Activated CD8-positive, alpha-beta memory T cell treated with anti-CD3 and anti-CD28 coated beads, Interleukin-2, amount 50 U/mL, for 1 hour (primary cell): ENCODE results near the gene FBXL16.
A peak's percentile ranks its signal among the peaks of the same experiment; 100 is the strongest.
"Not testable (repeated sequence)": the region's sequence is repeated elsewhere in the genome, so short reads cannot be mapped to it uniquely, and the experiment has no call there.

Experiments used
- DNase-seq: peaks from one replicate; pipeline ENCODE4 v3.0.0-alpha.2; 2020; ENCODE audit errors: extremely low read depth

FBXL16 gene

DNA sequence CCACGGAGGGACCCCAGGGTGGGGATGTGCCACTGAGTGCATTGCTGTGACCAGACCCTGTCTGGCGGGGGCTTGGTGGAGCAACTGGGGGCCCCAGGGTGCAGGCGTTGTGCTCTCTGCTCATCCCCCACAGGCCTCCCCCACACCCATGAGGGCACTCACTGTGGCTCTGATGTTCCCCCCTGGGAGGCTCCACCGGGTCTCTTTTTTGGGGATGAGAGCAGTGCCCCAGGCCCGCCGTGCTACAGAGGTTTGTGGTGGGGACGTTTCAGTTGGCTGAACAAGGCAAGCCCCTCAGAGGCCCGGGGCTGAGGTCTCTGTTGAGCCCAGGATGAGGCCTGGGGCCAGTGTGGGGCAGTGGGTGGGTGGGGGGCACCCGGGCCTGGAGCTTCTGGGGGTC is 18.1 kb upstream of the FBXL16 start:
- no peak for DNase-seq

DNA sequence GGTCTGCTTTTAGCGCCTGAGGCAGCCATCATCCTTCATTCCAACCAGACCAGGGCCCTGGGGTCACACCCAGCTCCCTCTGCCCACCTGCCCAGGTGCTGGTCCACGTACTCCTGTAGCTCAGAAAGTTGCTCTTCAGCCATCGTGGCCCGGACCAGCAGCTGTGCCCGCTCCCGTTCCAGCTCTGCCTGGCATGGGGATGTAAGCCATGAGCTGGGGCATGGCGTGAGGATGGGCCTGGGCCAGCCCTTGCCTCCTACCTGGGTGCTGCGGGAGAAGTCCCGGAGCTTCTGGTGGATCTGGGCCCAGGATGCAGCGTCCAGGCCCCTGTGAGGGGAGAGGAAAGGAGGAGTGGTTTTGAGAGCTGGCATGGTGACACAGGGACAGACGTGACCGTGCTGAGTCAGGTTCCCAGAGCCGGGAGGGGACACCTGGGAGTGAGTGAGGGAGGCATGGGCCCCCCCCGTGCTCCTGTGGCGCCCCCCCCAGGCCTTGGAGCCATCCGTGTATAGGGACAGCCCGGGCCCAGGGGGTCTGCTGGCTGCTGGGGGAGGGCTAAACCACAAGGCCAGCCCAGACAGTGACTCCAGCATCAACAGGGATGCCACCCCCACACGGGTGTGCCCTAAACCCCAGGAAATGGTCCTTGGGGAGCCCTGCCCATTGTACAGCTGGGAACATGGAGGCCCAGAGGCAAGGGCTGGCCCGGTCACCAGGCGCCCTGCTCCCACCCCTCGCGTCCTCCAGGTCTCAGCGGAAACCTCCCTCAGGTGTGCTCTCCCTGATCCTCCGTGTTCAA is 17.4 kb upstream of the FBXL16 start:
- DNase-seq = no peak

DNA sequence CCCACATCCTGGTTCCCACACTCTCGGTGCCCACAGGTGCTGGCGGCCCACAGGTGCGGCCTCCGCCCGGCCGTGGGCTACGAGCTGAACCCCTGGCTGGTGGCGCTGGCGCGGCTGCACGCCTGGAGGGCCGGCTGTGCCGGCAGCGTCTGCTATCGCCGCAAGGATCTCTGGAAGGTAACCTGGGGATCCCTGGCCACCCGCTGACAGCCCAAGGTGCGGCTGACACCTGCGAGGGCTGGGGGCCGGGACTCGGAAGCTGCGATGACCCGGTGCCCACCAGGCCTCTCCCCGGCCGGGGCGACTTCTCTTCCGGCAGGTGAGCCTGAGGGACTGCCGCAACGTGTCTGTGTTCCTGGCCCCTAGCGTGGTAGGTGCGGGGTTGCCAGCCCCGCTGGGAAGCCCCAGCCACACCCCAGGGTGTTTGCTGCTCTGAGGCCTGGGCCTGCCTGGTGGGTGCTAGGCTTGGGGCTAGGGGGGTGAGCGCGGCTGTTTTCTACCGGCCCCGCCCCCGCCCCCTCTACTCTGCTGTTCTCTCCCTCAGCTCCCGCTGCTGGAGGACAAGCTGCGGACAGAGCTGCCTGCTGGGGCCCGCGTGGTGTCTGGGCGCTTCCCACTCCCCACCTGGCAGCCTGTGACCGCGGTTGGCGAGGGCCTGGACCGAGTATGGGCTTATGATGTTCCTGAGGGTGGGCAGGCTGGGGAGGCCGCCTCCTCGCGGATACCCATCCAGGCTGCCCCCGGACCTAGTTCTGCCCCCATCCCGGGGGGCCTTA is 16.4 kb upstream of the FBXL16 start:
- DNase-seq = no peak

DNA sequence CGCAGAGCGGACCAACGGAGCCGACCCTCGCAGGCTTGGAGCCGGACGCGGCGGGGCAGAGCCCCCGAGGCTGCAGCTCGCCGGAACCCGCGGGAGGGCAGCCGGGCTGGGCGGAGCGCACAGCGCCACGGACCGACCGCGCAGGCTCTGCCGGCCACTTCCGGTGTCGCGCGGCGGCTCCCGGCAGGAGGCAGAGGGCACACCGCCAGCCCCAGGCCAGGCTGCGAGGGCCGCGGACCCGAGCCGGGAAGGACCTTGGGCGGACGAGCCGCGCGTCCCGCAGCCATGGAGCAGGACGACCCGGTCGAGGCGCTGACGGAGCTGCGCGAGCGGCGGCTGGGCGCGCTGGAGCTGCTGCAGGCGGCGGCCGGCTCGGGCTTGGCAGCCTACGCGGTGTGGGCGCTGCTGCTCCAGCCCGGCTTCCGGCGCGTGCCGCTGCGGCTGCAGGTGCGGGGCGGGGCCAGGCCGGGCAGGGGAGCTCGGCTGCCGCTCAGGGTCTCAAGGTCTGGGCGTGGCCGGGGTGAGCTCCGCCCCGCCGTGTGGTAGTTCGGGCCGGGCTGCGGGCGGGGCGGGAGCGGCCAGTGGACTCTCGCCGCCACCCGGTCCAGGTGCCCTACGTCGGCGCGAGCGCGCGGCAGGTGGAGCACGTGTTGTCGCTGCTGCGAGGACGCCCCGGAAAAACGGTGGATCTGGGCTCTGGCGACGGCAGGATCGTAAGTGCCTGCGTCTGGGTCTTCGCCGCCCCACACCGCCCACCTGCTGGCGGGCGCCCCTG is 15.6 kb upstream of the FBXL16 start, which contains the start of gene ANTKMT:
Gene ANTKMT (plus strand): TSS at position 157 of the 775 bp plus-strand sequence. CDS start 129 bp downstream, at position 286.
- no peak for DNase-seq

DNA sequence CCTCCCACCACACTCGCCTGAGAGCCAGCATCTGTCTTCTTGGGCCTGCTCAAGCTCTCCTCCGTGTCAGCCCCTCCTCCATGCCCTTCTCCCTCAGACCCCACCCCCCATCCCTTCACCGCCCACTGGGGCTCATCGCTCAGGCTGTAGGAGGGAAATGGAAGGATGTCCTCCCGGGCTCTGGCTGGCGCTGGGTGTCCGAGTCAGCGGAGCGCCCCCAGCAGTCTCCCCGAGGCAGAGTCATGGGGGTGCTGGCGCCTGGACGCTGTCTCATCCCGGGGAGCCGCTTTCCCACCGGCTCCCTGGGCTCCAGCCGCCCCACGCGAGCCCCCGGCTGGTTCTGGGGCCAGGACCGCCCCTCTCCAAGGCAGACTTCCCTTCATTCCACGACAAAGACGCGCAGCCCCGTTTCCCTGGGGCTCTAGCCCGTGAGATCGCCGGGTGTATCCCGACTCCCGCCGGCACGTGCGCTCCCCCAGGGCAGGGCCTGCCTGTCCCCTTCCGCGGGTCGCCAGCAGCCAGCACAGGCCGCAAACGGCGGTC is 14.9 kb upstream of the FBXL16 start:
- DNase-seq = no peak

DNA sequence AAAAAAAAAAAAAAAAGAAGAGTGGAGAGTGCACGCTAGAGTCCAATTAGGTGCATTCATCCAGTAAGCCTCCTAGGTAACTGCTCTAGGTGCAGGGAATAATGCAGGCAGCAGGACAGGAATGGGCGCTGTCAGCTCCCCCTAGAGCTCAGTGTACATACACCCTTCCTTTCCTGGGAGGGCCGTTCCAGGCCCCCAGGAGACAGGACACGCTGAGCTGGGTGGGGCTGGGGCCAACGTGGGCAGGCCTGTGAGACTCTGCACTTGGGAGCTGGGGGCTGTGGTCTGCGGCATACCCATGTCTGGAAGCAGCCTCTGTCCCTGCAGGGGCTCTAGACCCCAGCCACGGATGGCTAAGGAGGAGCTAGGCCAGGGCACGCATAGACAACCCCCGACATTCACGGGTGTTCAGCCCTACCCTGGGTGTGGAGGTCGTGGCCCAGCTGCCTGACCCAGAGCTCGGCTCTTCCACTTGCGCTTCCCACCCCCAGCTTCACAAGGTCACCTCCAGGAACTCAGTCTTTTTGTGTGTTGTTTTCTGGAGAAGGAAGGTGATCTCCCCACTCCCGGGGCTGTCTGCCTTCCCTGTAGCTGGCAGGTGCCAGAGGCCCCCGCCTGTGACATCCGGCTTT is 14.3 kb upstream of the FBXL16 start:
- DNase-seq = no peak

DNA sequence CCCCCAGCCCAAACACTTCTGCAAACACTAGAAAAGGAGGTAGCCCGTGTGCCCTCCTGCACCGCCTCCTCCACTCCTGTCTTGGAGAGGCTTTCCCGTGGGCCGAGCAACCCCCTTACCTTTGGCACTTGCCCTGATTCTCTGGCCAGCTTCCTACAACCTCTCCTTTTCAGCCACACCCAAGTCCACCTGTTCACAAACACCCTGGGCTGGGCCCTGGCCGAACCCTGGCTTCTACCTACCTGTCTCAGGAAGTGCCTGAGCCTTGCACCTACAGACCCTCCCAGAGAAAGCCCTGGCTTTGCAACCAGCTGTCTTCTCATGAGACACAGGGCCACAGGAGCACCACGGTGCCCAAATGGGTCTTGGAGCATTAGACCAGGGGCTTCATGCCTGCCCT is 13.3 kb upstream of the FBXL16 start:
- no peak for DNase-seq

DNA sequence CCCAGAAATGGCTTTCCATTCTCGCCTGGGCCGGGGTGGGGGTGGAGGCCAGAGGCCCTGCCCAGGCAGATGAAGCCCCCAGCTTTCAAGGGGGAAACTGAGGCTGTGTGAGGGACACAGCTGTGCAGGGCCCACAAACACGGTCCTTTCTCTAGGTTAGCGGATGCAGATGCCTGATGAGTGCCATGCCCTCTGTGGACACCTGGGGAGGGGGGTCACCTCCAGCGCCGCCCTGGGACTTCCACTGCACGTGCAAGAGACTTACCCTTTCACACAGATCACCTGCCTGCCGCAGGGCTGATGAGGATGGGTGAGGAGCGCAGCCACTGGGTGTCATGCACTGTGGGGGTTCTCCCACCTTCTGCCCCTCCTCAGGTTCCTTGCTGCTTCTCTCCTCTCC is 12.8 kb upstream of the FBXL16 start:
- DNase-seq = no peak

- DNase-seq = no peak
These were observed 12.0 kb upstream of the FBXL16 start for GRCh38 chr16:717450-718245.

GRCh38 chr16:716768-717325 is 11.2 kb upstream of the FBXL16 start:
- DNase-seq = no peak

DNA sequence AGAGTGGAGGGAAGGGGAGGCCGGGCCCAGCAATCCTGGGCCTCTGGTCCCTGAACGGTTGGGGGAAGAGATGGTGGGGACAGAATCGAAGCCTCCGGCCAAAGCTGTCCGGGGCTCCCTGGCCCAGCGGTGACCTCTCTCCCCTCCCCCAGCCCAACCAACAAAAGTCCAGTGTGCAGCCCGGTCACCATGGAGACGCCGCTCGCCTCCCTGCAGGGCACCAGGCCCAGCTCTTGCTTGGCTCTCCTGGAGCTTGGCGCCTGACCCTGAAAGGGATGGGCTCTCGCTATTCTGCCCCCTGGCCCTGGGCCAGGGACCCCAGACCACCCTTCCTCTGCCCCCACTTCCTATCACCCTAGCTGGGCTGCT is 10.6 kb upstream of the FBXL16 start:
- DNase-seq = no peak

- no peak for DNase-seq
These were observed 10.0 kb upstream of the FBXL16 start for GRCh38 chr16:715477-716199.

- peak; percentile 65 for DNase-seq
These were observed 9.2 kb upstream of the FBXL16 start, which contains the start of gene METRN for GRCh38 chr16:714558-715476. Gene METRN, plus strand, starts transcription at chr16:715118. Its CDS starts 172 bp downstream, at chr16:715290.

- no peak for DNase-seq
These were observed 8.5 kb upstream of the FBXL16 start for GRCh38 chr16:714079-714478.

DNA sequence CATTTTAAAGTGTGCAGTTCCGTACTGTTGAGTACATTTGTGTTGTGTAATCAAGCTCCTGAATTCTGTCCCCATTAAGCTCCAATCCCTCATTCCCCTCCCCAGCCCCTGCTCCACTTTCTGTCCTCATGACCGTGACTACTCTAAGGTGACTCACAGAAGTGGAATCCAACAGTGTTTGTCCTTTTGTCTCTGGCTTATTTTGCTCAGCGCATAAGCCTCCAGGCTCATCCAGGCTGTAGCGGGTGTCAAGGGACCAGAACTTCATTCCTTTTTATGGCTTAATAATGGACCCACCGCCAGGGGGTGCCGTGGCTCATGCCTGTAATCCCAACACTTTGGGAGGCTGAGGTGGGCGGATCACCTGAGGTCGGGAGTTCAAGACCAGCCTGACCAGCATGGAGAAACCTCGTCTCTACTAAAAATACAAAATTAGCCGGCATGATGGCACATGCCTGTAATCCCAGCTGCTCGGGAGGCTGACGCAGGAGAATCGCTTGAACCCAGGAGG is 7.2 kb upstream of the FBXL16 start:
- not testable (repeated sequence) for DNase-seq

DNA sequence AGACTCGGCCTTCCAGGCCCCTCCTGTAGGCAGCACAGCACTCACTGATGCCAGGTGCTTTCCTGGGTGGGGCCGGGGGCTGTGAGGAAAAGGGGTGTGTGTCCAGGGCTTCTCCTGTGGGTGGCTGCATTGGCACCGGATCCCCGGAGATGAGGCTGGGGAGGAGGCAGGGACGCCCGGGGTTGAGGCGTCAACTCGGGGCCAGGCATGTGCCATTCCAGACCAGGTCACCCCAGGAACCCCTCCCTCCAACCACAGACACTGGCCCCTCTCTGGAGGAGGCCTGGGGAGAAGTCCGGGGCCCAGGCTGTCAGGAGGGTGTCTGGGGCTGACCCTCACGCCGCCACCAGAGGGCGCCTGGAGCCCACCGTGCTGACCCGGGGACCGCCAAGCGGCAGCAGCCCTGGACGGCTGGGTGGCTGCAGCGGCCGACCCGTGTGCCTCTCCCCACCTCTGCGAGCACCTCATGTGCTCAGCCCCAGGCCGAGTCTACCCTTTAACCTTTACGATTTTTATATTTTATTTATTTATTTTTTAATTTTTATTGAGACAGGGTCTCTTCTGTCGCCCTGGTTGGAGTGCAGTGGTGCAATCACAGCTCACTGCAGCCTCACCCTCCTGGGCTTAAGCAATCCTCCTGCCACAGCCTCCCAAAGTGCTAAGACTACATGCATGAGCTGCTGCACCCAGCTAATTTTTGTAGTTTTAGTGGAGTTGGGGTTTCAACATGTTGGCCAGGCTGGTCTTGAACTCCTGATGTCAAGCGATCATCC is 6.1 kb upstream of the FBXL16 start:
- DNase-seq = no peak

- no peak for DNase-seq
These were observed 5.5 kb upstream of the FBXL16 start for GRCh38 chr16:711084-711483.
